Stimulated activated CD4-positive, alpha-beta T cell treated with anti-CD3 and anti-CD28 coated beads, Interleukin-1b, Interleukin-23, amount 100 ng/mL, for 48 hours (primary cell): ENCODE measurements around the gene ZNF625.
A peak's percentile ranks its signal among the peaks of the same experiment; 100 is the strongest.
"Not testable (repeated sequence)": the region's sequence is repeated elsewhere in the genome, so short reads cannot be mapped to it uniquely, and the experiment has no call there.

Experiments
- DNase-seq: peaks from one replicate; pipeline ENCODE4 v3.0.0-alpha.2; 2020

ZNF625 gene

DNA sequence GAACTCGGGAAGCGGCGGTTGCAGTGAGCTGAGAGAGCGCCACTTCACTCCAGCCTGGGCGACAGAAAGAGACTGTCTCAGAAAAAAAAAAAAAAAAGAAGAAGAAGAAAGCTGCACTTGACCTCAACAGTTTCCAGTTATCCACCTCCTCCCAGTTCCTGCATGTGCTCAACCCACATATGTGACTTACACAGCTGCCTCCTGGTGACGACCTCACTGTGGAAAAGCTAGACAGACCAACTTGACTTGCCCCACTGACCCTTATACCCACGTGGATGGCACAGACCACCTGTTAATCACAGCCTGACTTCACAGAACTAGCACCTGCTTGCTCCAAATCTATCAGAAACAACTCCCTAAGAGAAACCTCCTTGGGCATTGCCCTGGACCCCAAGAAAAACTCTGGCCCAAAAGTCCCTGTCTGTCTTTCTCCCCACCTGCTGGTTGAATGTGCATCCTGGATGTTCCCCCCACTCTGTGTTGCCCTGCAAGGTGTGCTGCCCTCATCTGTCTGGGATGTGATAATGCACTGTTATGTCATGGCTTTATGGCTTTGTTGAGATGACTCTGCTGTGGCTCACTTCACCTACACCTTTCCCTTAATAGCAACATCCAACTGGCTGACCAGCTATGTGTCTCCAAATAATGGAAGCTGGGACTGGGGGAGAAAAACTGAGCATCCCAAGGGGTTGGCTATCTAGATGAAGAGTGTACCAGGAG, 19.2 kb downstream of the ZNF625 start:
- DNase-seq: peak; percentile 36

DNA sequence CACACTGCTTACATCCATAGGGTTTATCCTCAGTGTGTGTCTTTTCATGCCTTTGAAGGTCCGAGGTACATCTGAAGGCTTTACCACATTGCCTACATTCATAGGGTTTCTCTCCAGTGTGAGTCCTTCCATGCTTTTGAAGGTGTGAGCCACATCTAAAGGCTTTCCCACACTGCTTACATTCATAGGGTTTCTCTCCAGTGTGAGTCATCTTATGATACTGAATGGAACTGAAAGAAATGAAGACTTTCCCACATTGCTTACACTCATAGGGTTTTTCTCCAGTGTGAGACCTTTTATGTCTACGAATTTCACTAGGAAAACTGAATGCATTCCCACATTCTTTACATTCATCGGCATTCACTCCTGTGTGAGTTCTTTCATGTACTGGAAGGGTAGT, 23.5 kb downstream of the ZNF625 start:
- no peak for DNase-seq

DNA sequence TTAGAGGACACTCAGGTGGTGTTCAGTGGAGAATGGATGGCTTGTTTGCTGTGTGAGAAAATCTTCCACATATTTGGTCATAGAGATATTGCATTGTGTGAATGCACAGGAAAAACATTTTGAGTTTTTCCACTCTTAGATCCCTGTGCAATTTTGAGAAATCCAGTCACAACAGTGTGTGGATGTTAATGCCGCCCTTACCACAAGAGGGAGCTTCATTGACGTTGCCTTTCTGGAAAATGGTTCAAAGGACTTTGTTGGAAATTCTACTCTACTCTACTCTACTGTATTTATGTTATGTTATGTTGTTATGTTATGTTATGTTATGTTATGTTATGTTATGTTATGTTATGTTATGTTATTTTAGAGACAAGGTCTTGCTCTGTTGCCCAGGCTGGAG, 29.8 kb downstream of the ZNF625 start:
- no peak for DNase-seq

DNA sequence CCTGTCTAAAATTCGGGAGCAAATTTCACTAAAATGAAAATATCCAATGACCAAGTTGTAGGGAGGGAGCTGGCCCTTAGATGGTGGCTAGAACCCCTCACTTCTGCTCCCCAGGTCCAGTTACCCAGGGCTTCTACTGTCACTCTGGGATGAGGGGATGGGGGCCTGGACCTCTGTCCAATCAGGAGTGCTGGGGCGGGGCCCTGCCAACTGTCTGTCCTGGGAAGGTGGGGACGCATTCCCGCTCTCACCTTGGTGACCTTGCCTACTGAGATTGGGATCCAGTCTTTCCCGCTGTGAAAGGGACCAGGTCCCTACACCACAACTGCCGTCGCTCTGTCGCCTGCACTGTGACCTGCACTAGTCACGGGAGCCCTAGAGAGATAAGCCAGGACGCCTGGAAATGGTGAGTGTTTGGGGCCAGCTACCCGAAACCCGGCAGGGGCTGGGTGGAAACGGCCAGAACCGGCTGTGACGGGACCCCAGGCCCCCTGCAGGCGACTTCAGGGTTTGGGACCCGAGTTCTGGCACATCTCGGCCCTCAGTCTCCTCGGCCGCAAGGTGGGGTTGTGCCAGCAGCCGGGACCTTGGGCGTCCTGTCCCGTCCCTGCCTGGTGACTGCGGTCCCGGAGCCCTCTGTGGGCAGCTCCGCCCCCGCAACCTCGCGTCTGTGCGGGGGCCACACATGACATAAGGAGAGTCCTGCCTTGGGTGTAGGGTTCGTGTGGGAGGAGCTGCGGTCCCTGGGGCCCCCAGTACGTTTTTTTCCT, 39.1 kb downstream of the ZNF625 start:
- DNase-seq: no peak

DNA sequence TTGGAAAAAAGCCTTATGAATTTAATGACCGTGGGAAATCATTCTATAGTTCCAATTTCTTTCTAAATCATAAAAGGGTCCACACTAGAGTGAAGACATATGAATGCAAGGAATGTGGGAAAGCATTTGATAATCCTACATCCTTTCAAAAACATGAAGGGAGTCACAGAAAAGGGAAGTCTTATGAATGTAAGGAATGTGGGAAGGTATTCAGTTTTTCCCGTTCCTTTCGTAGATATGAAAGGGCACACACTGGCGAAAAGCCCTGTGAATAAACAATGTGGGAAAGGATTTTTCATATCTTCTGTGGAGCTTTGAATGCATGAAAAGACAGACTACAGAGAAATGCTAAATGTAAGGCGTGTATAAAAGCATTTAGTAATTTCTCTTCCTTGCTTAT, 43.4 kb downstream of the ZNF625 start:
- DNase-seq: no peak

DNA sequence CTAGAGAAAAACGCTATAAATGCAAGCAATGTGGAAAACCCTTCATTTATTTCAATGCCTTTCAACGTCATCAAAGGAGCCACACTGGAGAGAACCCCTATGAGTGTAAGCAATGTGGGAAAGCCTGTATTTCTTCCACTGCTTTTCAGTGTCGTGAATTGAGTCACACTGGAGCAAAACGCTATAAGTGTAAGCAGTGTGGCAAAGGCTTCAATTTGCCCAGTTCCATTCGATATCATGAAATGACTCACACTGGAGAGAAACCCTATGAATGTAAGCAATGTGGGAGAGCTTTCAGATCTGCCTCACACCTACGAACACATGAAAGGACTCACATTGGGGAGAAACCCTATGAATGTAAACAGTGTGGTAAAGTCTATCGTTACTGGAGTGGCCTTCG, 43.8 kb downstream of the ZNF625 start:
- DNase-seq: peak; percentile 35

DNA sequence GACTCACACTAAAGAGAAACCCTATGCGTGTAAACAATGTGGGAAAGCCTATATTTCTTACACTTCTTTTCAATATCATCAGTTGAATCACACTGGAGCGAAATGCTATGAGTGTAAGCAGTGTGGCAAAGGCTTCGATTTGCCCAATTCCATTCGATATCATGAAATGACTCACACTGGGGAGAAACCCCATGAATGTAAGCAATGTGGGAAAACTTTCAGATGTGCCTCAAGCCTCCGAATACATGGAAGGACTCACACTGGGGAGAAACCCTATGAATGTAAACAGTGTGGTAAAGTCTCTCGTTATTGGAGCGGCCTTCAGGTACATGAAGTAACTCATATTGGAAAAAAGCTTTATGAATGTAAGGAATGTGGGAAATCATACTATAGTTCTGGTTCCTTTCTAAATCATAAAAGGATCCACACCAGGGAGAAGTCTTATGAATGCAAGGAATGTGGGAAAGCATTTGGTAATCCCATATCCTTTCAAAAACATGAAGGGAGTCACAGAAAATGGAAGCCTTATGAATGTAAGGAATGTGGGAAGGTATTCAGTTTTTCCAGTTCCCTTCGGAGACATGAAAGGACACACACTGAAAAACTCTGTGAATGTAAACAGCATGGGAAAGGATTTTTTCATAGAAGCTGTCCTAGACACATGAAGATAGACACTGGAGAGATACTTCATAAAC, 44.4 kb downstream of the ZNF625 start:
- DNase-seq: no peak

DNA sequence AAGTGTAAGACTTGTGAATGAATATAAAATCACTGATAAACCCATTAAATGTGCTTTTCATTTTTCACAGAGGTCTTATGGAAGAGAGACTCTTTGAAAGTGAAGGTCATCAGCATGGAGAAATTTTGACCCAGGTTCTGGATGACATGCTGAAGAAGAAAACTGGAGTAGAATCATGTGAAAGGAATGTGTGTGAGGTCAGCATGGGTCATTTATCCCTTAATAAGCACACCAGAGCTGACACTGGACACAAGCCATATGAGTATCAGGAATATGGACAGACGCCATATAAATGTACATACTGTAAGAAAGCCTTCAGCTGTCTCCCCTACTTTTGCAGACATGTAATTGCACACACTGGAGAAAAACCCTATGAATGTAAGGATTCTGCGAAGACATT, 45.4 kb downstream of the ZNF625 start:
- no peak for DNase-seq

DNA sequence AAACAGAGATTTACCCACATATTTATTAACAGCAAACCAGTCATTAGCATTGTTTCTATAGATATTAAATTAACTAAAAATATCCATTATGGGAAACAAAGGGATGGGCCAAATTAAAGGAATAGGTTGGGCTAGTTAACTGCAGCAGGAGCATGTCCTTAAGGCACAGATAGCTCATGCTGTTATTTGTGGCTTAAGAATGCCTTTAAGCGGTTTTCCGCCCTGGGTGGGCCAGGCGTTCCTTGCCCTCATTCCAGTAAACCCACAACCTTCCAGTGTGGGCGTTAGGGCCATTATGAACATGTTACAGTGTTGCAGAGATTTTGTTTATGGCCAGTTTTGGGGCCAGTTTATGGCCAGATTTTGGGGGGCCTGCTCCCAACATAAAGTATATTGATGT, 52.6 kb downstream of the ZNF625 start:
- not testable (repeated sequence) for DNase-seq

DNA sequence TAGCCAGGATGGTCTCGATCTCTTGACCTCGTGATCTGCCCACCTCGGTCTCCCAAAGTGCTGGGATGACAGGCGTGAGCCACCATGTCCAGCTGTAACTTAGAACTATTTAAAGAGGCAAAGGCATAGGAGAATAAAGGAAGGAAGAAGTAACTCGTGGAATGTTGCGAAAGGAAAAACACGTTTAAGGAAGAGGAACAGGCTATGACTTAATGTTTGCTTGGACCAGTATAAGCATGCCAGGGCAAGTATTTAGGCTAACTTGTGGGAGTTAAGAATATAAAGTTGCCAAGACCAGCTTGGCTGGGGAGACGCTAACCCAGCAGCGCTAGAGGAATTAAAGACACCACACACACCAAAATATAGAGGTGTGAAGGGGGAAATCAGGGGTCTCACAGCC, 58.5 kb downstream of the ZNF625 start:
- no peak for DNase-seq

DNA sequence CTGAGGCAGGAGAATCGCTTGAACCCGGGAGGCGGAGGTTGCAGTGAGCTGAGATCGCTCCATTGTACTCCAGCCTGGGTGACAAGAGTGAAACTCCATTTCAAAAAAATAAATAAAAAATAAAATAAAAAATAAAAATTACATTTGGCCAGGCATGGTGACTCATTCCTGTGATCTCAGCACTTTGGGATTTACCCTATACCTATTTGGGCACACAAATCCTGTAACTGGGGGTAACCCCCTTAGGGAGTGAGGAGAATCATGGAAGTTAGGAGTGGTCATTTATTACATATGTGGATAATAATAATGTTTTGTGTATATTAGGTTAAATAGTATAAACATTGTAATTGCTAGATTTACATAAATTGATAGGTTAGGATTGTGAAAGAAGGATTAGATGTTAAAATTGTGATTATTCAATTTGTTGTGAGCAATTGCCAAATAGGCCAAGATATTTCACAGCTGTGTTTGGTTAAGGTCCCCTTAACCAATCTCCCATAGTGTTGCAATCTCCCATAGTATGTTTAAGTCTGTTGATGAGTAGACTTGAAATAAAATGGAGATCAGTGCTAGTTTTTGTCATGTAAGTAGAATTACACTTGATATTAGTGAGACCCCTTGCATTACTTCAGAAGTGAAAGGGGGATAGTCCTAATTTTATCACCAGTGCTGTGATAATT, 61.3 kb downstream of the ZNF625 start:
- no peak for DNase-seq
